SK-N-SH treated with all-trans-retinoic acid at 6 μM for 48 hours (cell line): ENCODE results near the gene DMAP1.

ENCODE experiments used
- ATAC-seq: fragments of 200-7000 bp; cut with Tn5 transposase; 3 replicates; pipeline ENCODE4 v1.9.1; 2020; ENCODE audit warnings: mild to moderate bottlenecking, moderate library complexity
- ARNTL ChIP-seq: fragments of 450-650 bp; formaldehyde crosslinking; IDR thresholded peaks from 2 replicates; pipeline ENCODE4 v1.5.0; 2020; ENCODE audit warnings: low read depth, mild to moderate bottlenecking, moderate library complexity, borderline replicate concordance
- BACH2 ChIP-seq: fragments of 250-450 bp; sonication (Bioruptor Pico); IDR thresholded peaks from 2 replicates; pipeline ENCODE4 v1.9.0; 2021; ENCODE audit warnings: mild to moderate bottlenecking, borderline replicate concordance
- CSDC2 ChIP-seq: fragments of 250-450 bp; sonication (Bioruptor Pico); IDR thresholded peaks from 2 replicates; pipeline ENCODE4 v1.5.0; 2020; ENCODE audit warnings: mild to moderate bottlenecking, moderate library complexity
- ESRRG ChIP-seq: fragments of 250-450 bp; sonication (Bioruptor Pico); IDR thresholded peaks from 2 replicates; pipeline ENCODE4 v1.6.1; 2021; ENCODE audit warnings: mild to moderate bottlenecking
- GLIS3 ChIP-seq: fragments of 250-450 bp; sonication (Bioruptor Pico); IDR thresholded peaks from 2 replicates; pipeline ENCODE4 v1.5.0; 2020; ENCODE audit warnings: mild to moderate bottlenecking, moderate library complexity
- ISL1 ChIP-seq: fragments of 250-450 bp; sonication (Bioruptor Pico); IDR thresholded peaks from 2 replicates; pipeline ENCODE4 v2.1.2; 2022; ENCODE audit warnings: mild to moderate bottlenecking, moderate library complexity
- OSR1 ChIP-seq: fragments of 250-450 bp; sonication (Bioruptor Pico); IDR thresholded peaks from 2 replicates; pipeline ENCODE4 v1.8.0; 2022; ENCODE audit warnings: moderate library complexity, mild to moderate bottlenecking, inconsistent platforms
- PPARA ChIP-seq: fragments of 250-450 bp; sonication (Bioruptor Pico); IDR thresholded peaks from 2 replicates; pipeline ENCODE4 v1.5.0; 2020; ENCODE audit warnings: mild to moderate bottlenecking, borderline replicate concordance
- RARB ChIP-seq: fragments of 250-450 bp; sonication (Bioruptor Pico); IDR thresholded peaks from 2 replicates; pipeline ENCODE4 v1.8.0; 2021; ENCODE audit warnings: mild to moderate bottlenecking, moderate library complexity
- SNAI2 ChIP-seq: fragments of 250-450 bp; sonication (Bioruptor Pico); IDR thresholded peaks from 2 replicates; pipeline ENCODE4 v1.5.0; 2020; ENCODE audit warnings: mild to moderate bottlenecking, moderate library complexity
- TCF4 ChIP-seq: fragments of 250-450 bp; sonication (Bioruptor Pico); IDR thresholded peaks from 2 replicates; pipeline ENCODE4 v1.8.0; 2021; ENCODE audit warnings: mild to moderate bottlenecking, moderate library complexity, borderline replicate concordance
- TOX ChIP-seq: fragments of 250-450 bp; sonication (Bioruptor Pico); IDR thresholded peaks from 2 replicates; pipeline ENCODE4 v1.8.0; 2021; ENCODE audit warnings: mild to moderate bottlenecking, moderate library complexity, borderline replicate concordance
- ZC3H10 ChIP-seq: fragments of 250-450 bp; sonication (Bioruptor Pico); IDR thresholded peaks from 2 replicates; pipeline ENCODE4 v1.5.1; 2021; ENCODE audit warnings: mild to moderate bottlenecking, moderate library complexity
- ZFP3 ChIP-seq: fragments of 250-450 bp; sonication (Bioruptor Pico); IDR thresholded peaks from 2 replicates; pipeline ENCODE4 v1.5.0; 2020; ENCODE audit warnings: mild to moderate bottlenecking, moderate library complexity
- ZFP30 ChIP-seq: fragments of 450-650 bp; formaldehyde crosslinking; IDR thresholded peaks from 2 replicates; pipeline ENCODE4 v1.5.0; 2022; ENCODE audit warnings: mild to moderate bottlenecking, moderate library complexity
- ZNF565 ChIP-seq: fragments of 450-650 bp; formaldehyde crosslinking; conservative IDR thresholded peaks from 2 replicates; pipeline ENCODE4 v1.5.0; 2020; ENCODE audit warnings: low read depth, mild to moderate bottlenecking, moderate library complexity
- ZNF70 ChIP-seq: fragments of 450-650 bp; formaldehyde crosslinking; IDR thresholded peaks from 2 replicates; pipeline ENCODE4 v1.5.0; 2020; ENCODE audit warnings: mild to moderate bottlenecking, moderate library complexity
- ZNF8 ChIP-seq: fragments of 450-650 bp; formaldehyde crosslinking; IDR thresholded peaks from 2 replicates; pipeline ENCODE4 v1.5.0; 2020; ENCODE audit warnings: mild to moderate bottlenecking, moderate library complexity
- TF ChIP-seq, protein P1 (sequence below): fragments of 250-450 bp; sonication (Bioruptor Pico); IDR thresholded peaks from 2 replicates; pipeline ENCODE4 v1.5.1; 2020; ENCODE audit warnings: low read depth, mild to moderate bottlenecking, moderate library complexity
- TF ChIP-seq, protein P2 (sequence below): fragments of 250-450 bp; sonication (Bioruptor Pico); IDR thresholded peaks from 2 replicates; pipeline ENCODE4 v1.5.0; 2020; ENCODE audit warnings: mild to moderate bottlenecking, moderate library complexity
- TF ChIP-seq, protein P3 (sequence below): fragments of 250-450 bp; sonication (Bioruptor Pico); IDR thresholded peaks from 2 replicates; pipeline ENCODE4 v1.8.0; 2020; ENCODE audit warnings: mild to moderate bottlenecking, moderate library complexity, borderline replicate concordance
- TF ChIP-seq, protein P4 (sequence below): fragments of 250-450 bp; sonication (Bioruptor Pico); IDR thresholded peaks from 2 replicates; pipeline ENCODE4 v1.8.0; 2021; ENCODE audit warnings: low read depth, mild to moderate bottlenecking, moderate library complexity, borderline replicate concordance

Gene DMAP1

DNA sequence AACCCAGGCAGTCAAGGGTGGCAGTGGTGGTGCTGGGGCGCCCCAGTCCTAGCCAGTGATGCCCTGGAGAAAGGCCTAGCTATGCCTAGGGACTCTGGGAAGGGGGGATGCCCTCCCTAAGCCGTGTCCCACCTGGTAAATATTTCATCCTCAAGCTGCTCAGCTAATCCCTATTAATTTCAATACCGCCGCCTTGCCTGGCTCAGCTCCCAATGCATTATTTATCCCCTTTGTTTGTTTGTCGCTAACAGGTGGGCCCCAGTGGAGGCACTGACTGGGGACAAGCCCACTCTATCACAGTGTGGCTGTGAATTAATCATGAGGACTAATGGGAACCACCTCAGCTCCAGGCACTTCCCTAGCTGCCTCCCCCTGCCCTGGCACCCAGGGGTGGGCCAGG lies 22.5 kb downstream of the DMAP1 start:
- TF ChIP-seq GLIS3 = no peak
- TF ChIP-seq ZC3H10 = no peak
- no peak for TF ChIP-seq OSR1
- TF ChIP-seq CSDC2 (CRISPR knock-in tag) = no peak
- TF ChIP-seq ARNTL (CRISPR knock-in tag) = no peak
- TF ChIP-seq, protein P1, sequence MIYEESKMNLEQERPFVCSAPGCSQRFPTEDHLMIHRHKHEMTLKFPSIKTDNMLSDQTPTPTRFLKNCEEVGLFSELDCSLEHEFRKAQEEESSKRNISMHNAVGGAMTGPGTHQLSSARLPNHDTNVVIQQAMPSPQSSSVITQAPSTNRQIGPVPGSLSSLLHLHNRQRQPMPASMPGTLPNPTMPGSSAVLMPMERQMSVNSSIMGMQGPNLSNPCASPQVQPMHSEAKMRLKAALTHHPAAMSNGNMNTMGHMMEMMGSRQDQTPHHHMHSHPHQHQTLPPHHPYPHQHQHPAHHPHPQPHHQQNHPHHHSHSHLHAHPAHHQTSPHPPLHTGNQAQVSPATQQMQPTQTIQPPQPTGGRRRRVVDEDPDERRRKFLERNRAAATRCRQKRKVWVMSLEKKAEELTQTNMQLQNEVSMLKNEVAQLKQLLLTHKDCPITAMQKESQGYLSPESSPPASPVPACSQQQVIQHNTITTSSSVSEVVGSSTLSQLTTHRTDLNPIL (CRISPR knock-in tag) = no peak
- no peak for TF ChIP-seq ZFP30 (CRISPR knock-in tag)
- TF ChIP-seq ZNF565 (CRISPR knock-in tag) = no peak
- TF ChIP-seq ZNF8 (CRISPR knock-in tag) = no peak
- TF ChIP-seq ZFP3 (CRISPR knock-in tag) = no peak
- TF ChIP-seq SNAI2 (CRISPR knock-in tag) = no peak
- TF ChIP-seq, protein P2, sequence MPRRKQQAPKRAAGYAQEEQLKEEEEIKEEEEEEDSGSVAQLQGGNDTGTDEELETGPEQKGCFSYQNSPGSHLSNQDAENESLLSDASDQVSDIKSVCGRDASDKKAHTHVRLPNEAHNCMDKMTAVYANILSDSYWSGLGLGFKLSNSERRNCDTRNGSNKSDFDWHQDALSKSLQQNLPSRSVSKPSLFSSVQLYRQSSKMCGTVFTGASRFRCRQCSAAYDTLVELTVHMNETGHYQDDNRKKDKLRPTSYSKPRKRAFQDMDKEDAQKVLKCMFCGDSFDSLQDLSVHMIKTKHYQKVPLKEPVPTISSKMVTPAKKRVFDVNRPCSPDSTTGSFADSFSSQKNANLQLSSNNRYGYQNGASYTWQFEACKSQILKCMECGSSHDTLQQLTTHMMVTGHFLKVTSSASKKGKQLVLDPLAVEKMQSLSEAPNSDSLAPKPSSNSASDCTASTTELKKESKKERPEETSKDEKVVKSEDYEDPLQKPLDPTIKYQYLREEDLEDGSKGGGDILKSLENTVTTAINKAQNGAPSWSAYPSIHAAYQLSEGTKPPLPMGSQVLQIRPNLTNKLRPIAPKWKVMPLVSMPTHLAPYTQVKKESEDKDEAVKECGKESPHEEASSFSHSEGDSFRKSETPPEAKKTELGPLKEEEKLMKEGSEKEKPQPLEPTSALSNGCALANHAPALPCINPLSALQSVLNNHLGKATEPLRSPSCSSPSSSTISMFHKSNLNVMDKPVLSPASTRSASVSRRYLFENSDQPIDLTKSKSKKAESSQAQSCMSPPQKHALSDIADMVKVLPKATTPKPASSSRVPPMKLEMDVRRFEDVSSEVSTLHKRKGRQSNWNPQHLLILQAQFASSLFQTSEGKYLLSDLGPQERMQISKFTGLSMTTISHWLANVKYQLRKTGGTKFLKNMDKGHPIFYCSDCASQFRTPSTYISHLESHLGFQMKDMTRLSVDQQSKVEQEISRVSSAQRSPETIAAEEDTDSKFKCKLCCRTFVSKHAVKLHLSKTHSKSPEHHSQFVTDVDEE (CRISPR knock-in tag) = no peak
- TF ChIP-seq, protein P3, sequence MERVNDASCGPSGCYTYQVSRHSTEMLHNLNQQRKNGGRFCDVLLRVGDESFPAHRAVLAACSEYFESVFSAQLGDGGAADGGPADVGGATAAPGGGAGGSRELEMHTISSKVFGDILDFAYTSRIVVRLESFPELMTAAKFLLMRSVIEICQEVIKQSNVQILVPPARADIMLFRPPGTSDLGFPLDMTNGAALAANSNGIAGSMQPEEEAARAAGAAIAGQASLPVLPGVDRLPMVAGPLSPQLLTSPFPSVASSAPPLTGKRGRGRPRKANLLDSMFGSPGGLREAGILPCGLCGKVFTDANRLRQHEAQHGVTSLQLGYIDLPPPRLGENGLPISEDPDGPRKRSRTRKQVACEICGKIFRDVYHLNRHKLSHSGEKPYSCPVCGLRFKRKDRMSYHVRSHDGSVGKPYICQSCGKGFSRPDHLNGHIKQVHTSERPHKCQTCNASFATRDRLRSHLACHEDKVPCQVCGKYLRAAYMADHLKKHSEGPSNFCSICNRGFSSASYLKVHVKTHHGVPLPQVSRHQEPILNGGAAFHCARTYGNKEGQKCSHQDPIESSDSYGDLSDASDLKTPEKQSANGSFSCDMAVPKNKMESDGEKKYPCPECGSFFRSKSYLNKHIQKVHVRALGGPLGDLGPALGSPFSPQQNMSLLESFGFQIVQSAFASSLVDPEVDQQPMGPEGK (CRISPR knock-in tag) = no peak
- TF ChIP-seq ZNF70 (CRISPR knock-in tag) = no peak
- no peak for ATAC-seq

DNA sequence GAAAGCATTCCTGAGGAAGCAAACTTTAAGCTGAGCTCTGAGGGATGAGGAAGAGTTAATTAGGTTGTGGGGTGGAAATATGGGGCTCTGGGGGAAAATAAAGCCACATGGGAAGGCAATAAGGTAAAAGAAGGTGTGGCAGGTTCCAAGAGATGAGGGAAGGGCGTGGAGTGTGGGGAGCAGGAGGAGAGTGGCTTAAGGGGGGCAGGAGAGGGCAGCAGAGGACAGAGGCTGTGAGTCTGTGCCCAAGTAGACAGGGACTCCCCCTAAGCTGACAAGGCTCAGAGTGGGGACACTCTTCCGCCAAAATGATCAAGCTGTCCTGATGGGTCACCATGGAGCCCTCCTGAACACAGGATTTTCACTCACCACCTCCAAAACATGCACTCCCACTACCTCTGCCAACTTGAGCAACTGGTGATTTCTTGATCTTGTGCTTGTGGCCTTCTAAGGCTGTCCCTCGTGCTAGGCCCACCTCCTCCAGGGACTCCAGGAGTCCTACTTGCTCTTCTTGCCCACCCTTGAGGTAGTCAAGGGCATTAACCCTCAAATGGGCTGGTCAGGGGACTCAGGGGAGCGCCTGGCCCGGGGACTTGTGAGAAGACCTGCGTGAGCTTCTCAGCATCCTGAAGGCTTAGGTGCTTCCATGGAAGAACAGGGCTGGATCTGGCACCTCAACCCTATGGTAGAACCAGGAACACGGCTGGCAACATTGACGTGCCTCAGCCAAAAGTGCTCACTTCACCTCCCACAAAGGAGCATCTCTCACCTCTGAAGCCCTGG lies 23.4 kb downstream of the DMAP1 start:
- no peak for ATAC-seq
- no peak for TF ChIP-seq TOX (CRISPR knock-in tag)
- TF ChIP-seq GLIS3 = no peak
- TF ChIP-seq ISL1 (CRISPR knock-in tag) = no peak
- no peak for TF ChIP-seq TCF4

DNA sequence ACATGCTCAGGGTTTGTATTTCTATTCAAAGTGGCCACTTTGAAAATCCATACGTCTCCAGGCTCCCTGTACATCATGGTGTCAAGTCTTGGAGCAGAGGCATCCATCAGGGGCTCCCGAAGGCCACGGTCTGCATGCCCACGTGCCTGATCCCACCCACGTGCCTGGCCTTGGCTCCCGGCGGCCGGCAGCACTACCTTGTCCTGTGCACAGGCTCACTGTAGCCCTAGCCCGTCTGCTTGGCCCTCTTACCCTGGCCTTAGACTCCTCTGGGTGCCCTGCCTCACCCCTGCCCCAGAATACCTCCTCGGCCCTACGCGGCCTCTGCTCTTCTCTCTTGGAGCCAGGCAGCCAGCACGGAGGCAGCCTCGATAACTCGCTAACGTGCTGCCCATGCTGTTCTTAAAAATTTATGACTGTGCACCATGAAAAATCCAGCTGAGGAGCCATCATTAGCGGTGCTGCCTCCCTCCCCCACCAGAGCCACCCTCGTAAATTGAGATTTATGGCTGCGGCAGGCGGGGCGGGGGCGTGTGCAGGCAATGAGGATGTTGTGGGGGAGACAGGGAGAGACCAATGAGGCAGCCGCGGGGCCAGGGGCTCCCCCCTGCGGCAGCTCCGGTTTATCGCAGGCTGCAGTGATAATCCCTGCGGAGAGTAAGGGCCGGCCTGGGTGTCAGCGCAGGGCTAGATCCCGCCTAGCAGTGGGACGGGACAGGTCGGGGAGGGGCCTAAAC lies 24.6 kb downstream of the DMAP1 start:
- ATAC-seq = peak; percentile 69
- TF ChIP-seq ISL1 (CRISPR knock-in tag) (no peak), RARB (CRISPR knock-in tag) (no peak), PPARA (CRISPR knock-in tag) (no peak), BACH2 (no peak), OSR1 (no peak), ESRRG (no peak), ZNF565 (CRISPR knock-in tag) (no peak), ZFP30 (CRISPR knock-in tag) (no peak), ZNF8 (CRISPR knock-in tag) (no peak), CSDC2 (CRISPR knock-in tag) (no peak), TCF4 (no peak), TOX (CRISPR knock-in tag) (no peak), ZFP3 (CRISPR knock-in tag) (no peak), ZNF70 (CRISPR knock-in tag) (no peak)
- TF ChIP-seq, protein P2 (CRISPR knock-in tag) = no peak
- TF ChIP-seq, protein P1 (CRISPR knock-in tag) = no peak
- TF ChIP-seq, protein P4, sequence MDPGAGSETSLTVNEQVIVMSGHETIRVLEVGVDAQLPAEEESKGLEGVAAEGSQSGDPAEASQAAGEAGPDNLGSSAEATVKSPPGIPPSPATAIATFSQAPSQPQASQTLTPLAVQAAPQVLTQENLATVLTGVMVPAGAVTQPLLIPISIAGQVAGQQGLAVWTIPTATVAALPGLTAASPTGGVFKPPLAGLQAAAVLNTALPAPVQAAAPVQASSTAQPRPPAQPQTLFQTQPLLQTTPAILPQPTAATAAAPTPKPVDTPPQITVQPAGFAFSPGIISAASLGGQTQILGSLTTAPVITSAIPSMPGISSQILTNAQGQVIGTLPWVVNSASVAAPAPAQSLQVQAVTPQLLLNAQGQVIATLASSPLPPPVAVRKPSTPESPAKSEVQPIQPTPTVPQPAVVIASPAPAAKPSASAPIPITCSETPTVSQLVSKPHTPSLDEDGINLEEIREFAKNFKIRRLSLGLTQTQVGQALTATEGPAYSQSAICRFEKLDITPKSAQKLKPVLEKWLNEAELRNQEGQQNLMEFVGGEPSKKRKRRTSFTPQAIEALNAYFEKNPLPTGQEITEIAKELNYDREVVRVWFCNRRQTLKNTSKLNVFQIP (CRISPR knock-in tag) = no peak
- TF ChIP-seq, protein P3 (CRISPR knock-in tag) = no peak
